PC-9 (cell line): ENCODE results near the gene PPP2R2C. TPM values are rescaled to one million over a fixed set of nuclear protein-coding genes. Genes with fewer than 3 reads are reported as not detected.
A peak's percentile ranks its signal among the peaks of the same experiment; 100 is the strongest.

ENCODE experiments used
- BruUV-seq: library from RNA; stranded (reverse); fragments of 400-500 nt; replicated peaks from 2 replicates; lab custom pipeline; 2021; lab: Mats Ljungman, UMichigan
- CTCF ChIA-PET: fragments of 300-600 bp; sonication (Branson Sonifier 250); formaldehyde crosslinking; loops from one replicate; lab custom pipeline; 2022; ENCODE audit warnings: antibody characterized with exemption; lab: Charles Lee
- POLR2A ChIA-PET: fragments of 300-600 bp; sonication (Branson Sonifier 250); formaldehyde crosslinking; loops from one replicate; lab custom pipeline; 2022; ENCODE audit warnings: antibody characterized with exemption; ENCODE audit not compliant: unreplicated experiment; lab: Charles Lee
- DNase-seq, 2 experiments: peaks; one replicate each; pipeline versions ENCODE4 v3.0.0 to v3.0.0-alpha.2; 2015 to 2022; ENCODE audit warnings: mixed read lengths in 1 of 2
- H2AFZ ChIP-seq: fragments of 200-600 bp; sonication (generic); 2 replicates; pipeline ENCODE4 v1.8.1; 2017; ENCODE audit warnings: antibody characterized with exemption
- H3F3A ChIP-seq: fragments of 200-600 bp; sonication (generic); 2 replicates; pipeline ENCODE4 v1.8.1; 2017; ENCODE audit warnings: antibody characterized with exemption, mild to moderate bottlenecking, low read depth; ENCODE audit not compliant: insufficient read depth
- H3K27ac ChIP-seq: fragments of 200-600 bp; sonication (generic); 2 replicates; pipeline ENCODE4 v1.6.1; 2016; ENCODE audit warnings: mixed run types
- H3K27me3 ChIP-seq: fragments of 200-600 bp; sonication (generic); 2 replicates; pipeline ENCODE4 v1.6.1; 2016; ENCODE audit warnings: low read depth, mixed run types; ENCODE audit not compliant: insufficient read depth
- H3K36me3 ChIP-seq: fragments of 200-600 bp; sonication (generic); 2 replicates; pipeline ENCODE4 v1.6.1; 2016; ENCODE audit warnings: low read depth, mixed run types
- H3K4me1 ChIP-seq: fragments of 200-600 bp; sonication (generic); replicated peaks from 2 replicates; pipeline ENCODE4 v1.6.1; 2016; ENCODE audit warnings: mixed run types; ENCODE audit not compliant: insufficient read depth
- H3K4me2 ChIP-seq: fragments of 200-600 bp; sonication (generic); 2 replicates; pipeline ENCODE4 v1.6.1; 2017; ENCODE audit warnings: mixed run types
- H3K4me3 ChIP-seq: fragments of 200-600 bp; sonication (generic); 2 replicates; pipeline ENCODE4 v1.6.1; 2016; ENCODE audit warnings: mixed run types
- H3K79me2 ChIP-seq: fragments of 200-600 bp; sonication (generic); 2 replicates; pipeline ENCODE4 v1.6.1; 2017; ENCODE audit warnings: low read depth, mixed run types
- H3K9me2 ChIP-seq: fragments of 200-600 bp; sonication (generic); 2 replicates; pipeline ENCODE4 v1.8.1; 2017; ENCODE audit warnings: mild to moderate bottlenecking; ENCODE audit not compliant: insufficient read depth
- H3K9me3 ChIP-seq: fragments of 200-600 bp; sonication (generic); 2 replicates; pipeline ENCODE4 v1.8.1; 2016; ENCODE audit warnings: low read depth; ENCODE audit not compliant: insufficient read depth
- H4K20me1 ChIP-seq: fragments of 200-600 bp; sonication (generic); 2 replicates; pipeline ENCODE4 v1.8.1; 2017; ENCODE audit not compliant: insufficient read depth
- EZH2 ChIP-seq: fragments of 200-600 bp; sonication (generic); IDR thresholded peaks from 2 replicates; pipeline ENCODE4 v1.8.0; 2017; ENCODE audit warnings: antibody characterized with exemption, low read depth
- intact Hi-C: fragments of 100-400 bp; cut with micrococcal nuclease; formaldehyde crosslinking; loops from one replicate; pipeline ENCODE4 v1.10.0; 2022; ENCODE audit not compliant: unreplicated experiment
- total RNA-seq: library from RNA; stranded (reverse); gene quantifications from 2 replicates; pipeline ENCODE4 v1.2.3, GENCODE V29; 2021
- TF ChIP-seq, protein P1 (sequence below): fragments of 200-600 bp; sonication (generic); conservative IDR thresholded peaks from 2 replicates; pipeline ENCODE4 v1.6.1; 2017; ENCODE audit warnings: mixed run types, antibody characterized with exemption, mild to moderate bottlenecking, moderate library complexity

The PPP2R2C gene
- total RNA-seq, 1 experiment from 2014 or later, result 40.9 TPM

DNA sequence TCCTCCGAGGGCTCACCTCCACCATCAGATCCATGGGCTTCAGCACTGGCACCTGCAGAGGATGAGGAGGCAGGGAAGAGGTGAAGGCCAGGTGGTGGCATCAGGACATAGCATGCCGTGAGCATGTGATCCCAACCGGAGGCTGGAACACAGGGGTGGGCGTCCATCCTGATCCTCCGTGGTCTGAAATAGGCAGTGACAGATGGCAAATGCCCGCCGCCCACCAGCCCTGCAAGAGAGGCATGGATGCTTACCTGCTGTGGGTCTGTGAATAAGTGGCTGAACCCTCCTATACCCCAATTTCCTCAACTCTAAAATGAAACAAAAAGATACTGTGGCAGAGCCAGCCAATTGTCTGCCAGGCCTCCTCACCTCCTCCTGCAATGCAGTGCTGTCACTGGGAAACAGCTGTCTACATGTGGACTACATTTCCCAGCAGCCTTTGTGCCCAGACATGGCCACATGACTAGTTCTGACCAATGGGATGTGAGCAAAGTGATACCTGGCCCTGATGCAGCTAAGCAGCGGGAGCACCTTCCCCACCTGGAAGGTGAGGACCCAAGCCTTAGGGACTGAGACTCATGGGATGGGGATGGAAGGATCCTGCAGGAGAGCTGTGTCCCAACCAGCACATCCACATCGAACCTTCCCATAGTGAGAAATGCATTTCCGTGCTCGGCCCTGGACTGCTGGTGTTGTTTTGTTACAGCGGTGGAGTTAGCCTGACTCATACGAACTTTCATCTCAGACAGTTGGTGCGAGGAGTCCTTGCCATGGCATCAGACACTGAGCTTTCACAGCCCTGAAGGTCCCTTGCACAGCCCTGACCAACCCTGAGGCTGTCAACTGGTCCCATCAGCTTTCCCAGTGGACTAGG is 99.5 kb downstream of the PPP2R2C start:
- Histone ChIP-seq H3K27ac (no peak overlapping the region), H2AFZ (no peak overlapping the region), H3K27me3 (no peaks in the 10 kb centered on the region), H3K9me2 (no peaks in the 10 kb centered on the region), H3K36me3 (no peaks in the 10 kb centered on the region), H4K20me1 (no peaks in the 10 kb centered on the region), H3F3A (no peaks in the 10 kb centered on the region), H3K4me2 (no peak overlapping the region), H3K4me3 (no peak overlapping the region), H3K4me1 (no peaks in the 10 kb centered on the region), H3K79me2 (no peaks in the 10 kb centered on the region), H3K9me3 (no peaks in the 10 kb centered on the region)
- no TSS peak for BruUV-seq
- TF ChIP-seq EZH2, result no peak
- TF ChIP-seq, protein P1, sequence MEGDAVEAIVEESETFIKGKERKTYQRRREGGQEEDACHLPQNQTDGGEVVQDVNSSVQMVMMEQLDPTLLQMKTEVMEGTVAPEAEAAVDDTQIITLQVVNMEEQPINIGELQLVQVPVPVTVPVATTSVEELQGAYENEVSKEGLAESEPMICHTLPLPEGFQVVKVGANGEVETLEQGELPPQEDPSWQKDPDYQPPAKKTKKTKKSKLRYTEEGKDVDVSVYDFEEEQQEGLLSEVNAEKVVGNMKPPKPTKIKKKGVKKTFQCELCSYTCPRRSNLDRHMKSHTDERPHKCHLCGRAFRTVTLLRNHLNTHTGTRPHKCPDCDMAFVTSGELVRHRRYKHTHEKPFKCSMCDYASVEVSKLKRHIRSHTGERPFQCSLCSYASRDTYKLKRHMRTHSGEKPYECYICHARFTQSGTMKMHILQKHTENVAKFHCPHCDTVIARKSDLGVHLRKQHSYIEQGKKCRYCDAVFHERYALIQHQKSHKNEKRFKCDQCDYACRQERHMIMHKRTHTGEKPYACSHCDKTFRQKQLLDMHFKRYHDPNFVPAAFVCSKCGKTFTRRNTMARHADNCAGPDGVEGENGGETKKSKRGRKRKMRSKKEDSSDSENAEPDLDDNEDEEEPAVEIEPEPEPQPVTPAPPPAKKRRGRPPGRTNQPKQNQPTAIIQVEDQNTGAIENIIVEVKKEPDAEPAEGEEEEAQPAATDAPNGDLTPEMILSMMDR, result no peak
- POLR2A ChIA-PET, result no interaction called here
- CTCF ChIA-PET, result no interaction called here
- peak; percentile 12 to 40 for DNase-seq
- intact Hi-C loops, result no loop called here

DNA sequence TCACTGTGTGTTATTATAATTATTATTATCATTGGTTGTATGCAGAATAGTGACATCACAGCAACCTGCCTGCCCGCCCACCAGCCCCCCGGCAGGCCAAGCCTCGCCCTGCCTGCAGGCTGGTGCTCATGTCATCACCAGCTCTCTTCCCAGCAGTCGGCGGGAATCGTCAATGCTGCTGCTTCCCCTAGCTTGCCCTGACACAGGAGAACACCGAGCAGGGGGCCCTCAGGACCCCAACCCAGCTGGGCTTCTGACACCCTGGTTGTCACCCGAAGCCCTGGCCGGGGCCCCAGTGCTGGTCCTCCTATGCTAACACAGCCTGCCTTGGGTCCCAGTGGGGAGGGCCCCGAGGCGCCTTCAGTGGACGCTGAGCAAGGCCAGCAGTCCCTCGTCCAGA is 100.6 kb downstream of the PPP2R2C start:
- no peak overlapping the region for H2AFZ ChIP-seq
- H3K9me2 ChIP-seq, result no peaks in the 10 kb centered on the region
- H3K9me3 ChIP-seq, result no peaks in the 10 kb centered on the region
- no peak for DNase-seq
- no peaks in the 10 kb centered on the region for H3F3A ChIP-seq
- CTCF ChIA-PET, result no interaction called here
- no peak overlapping the region for H3K4me2 ChIP-seq
- TF ChIP-seq, protein P1, result no peak
- no peak for TF ChIP-seq EZH2
- intact Hi-C loops, result no loop called here
- no peaks in the 10 kb centered on the region for H3K4me1 ChIP-seq
- no peaks in the 10 kb centered on the region for H3K79me2 ChIP-seq
- no peak overlapping the region for H3K27ac ChIP-seq
- no peaks in the 10 kb centered on the region for H3K27me3 ChIP-seq
- BruUV-seq, result no TSS peak
- H3K4me3 ChIP-seq, result no peak overlapping the region
- no peaks in the 10 kb centered on the region for H3K36me3 ChIP-seq
- POLR2A ChIA-PET, result no interaction called here
- H4K20me1 ChIP-seq, result no peaks in the 10 kb centered on the region

DNA sequence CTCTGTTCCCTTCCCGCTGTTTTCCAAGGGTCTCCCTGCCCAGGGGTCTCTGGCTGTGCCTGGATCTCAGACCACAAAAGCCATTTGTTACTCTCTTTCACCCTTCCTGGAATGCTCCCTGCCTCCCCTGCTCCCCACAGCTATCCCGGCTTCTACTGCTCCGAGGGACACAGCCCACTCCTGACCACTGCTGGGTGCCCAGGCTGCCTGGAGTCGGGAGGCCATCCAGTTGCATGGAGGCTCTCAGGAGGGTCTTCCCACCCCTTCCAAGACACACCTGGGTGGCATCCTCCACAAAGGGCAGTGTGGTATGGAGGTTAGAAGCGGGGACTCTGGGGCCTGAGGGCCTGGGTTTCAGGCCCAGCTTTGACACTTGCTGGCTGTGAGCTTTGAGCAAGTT is 101.1 kb downstream of the PPP2R2C start:
- Histone ChIP-seq H2AFZ (no peak overlapping the region), H3K79me2 (no peaks in the 10 kb centered on the region), H3K4me1 (no peaks in the 10 kb centered on the region), H3K27me3 (no peaks in the 10 kb centered on the region), H3K27ac (no peak overlapping the region), H3K4me3 (no peak overlapping the region), H3K9me3 (no peaks in the 10 kb centered on the region), H3K36me3 (no peaks in the 10 kb centered on the region), H3K9me2 (no peaks in the 10 kb centered on the region), H3K4me2 (no peak overlapping the region), H3F3A (no peaks in the 10 kb centered on the region), H4K20me1 (no peaks in the 10 kb centered on the region)
- no TSS peak for BruUV-seq
- ChIA-PET CTCF (no interaction called here), POLR2A (no interaction called here)
- DNase-seq, result no peak
- no peak for TF ChIP-seq EZH2
- TF ChIP-seq, protein P1, result no peak
- intact Hi-C loops, result no loop called here
